Liver (tissue), 3 donors: Measurements from ENCODE around the gene WDR48.

Experiments
- ATF3 ChIP-seq: IDR thresholded peaks from 2 replicates; pipeline ENCODE4 v1.6.1; 2016; ENCODE audit warnings: antibody characterized with exemption
- CTCF ChIP-seq: fragments of 150-350 bp; IDR thresholded peaks from 2 replicates; pipeline ENCODE4 v1.5.1; 2017; ENCODE audit warnings: improper control_type of control experiment, low read depth, low read length; ENCODE audit not compliant: missing input control
- EGR1 ChIP-seq, 2 donors: IDR thresholded peaks; 2 replicates each; pipeline ENCODE4 v1.6.1; 2016 to 2018; ENCODE audit warnings: antibody characterized with exemption in 2 of 2, low read depth in 2 of 2
- GABPA ChIP-seq, 2 donors: IDR thresholded peaks in 1 of 2; conservative IDR thresholded peaks in 1 of 2; 2 replicates each; pipeline ENCODE4 v1.6.1; 2016; ENCODE audit warnings: antibody characterized with exemption in 2 of 2, mild to moderate bottlenecking in 1 of 2, moderate library complexity in 1 of 2
- HNF4A ChIP-seq, 2 donors: conservative IDR thresholded peaks; 2 replicates each; pipeline ENCODE4 v1.6.1; 2016; ENCODE audit warnings: antibody characterized with exemption in 2 of 2, mild to moderate bottlenecking in 2 of 2
- HNF4G ChIP-seq: IDR thresholded peaks from 2 replicates; pipeline ENCODE4 v1.6.1; 2016; ENCODE audit warnings: antibody characterized with exemption
- JUND ChIP-seq, 2 donors: IDR thresholded peaks; 2 replicates each; pipeline ENCODE4 v1.6.1; 2016; ENCODE audit warnings: antibody characterized with exemption in 2 of 2
- REST ChIP-seq: IDR thresholded peaks from 2 replicates; pipeline ENCODE4 v1.6.1; 2016; ENCODE audit warnings: antibody characterized with exemption, mild to moderate bottlenecking
- TF ChIP-seq, protein P1 (sequence below): IDR thresholded peaks from 2 replicates; pipeline ENCODE4 v1.6.1; 2016; ENCODE audit warnings: antibody characterized with exemption
- donor health status: healthy.
- donor health status: healthy.

DNA sequence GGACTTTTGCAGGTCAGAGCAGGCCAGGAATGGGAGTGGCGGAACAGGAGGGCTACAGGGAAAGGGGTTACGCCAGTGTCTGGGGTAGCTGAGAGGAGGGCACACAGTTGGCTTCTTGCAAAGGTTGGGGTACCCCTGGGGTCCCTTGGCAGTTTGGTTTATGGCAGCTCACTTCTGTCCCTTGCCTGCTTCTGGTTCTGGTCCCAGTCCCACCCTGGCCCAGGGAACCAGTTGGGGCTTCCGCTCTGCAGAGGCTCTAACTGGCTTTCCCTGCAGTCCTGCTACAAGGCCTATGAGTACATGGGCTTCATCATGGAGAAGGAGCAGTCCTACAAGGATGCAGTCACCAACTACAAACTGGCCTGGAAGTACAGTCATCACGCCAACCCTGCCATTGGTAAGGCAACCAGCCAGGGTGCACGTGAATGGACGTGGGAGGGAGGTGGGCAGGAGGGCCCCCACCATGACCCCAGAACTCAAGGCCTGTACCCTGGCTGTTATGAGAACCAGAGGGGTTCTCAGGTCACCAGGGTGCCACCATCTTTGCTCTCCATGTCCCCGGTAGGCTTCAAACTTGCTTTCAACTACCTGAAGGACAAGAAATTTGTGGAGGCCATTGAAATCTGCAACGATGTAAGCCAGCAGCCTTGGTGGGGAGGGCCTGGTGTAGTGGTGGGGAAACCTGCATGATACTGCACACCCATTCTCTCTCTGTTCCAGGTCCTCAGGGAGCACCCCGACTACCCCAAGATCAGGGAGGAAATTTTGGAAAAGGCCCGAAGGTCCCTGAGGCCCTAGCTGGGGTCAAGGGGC lies 86.4 kb downstream of the WDR48 start:
- TF ChIP-seq CTCF (no peak), EGR1 (IDR thresholded peaks at IDR 0.05; ENCODE audit: low read depth in 2 of 2) (no peak), HNF4G (no peak), ATF3 (no peak), JUND (IDR thresholded peaks at IDR 0.05) (no peak), HNF4A (conservative IDR thresholded peaks at IDR 0.05) (no peak), REST (no peak), GABPA (IDR thresholded peaks at IDR 0.05 in 1 of 2, conservative IDR thresholded peaks at IDR 0.05 in 1 of 2) (no peak)
- TF ChIP-seq, protein P1, sequence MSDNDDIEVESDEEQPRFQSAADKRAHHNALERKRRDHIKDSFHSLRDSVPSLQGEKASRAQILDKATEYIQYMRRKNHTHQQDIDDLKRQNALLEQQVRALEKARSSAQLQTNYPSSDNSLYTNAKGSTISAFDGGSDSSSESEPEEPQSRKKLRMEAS, result no peak
